Lung (tissue), 12 donors: Measurements from ENCODE around the gene NDUFB11. TPM values are rescaled to one million over a fixed set of nuclear protein-coding genes. Genes with fewer than 3 reads are reported as not detected.
"Not testable (repeated sequence)": the region's sequence is repeated elsewhere in the genome, so short reads cannot be mapped to it uniquely, and the experiment has no call there.

Source experiments
- ATAC-seq: fragments of 200-7000 bp; cut with Tn5 transposase; one replicate; pipeline ENCODE4 v1.9.1; 2020; ENCODE audit warnings: moderate number of reproducible peaks; ENCODE audit not compliant: insufficient read depth, low FRiP score
- DNase-seq, 3 donors: peaks; one replicate each; pipeline ENCODE4 v3.0.0-alpha.2; 2013 to 2017
- H3K27ac ChIP-seq, 2 donors: one replicate each; pipeline ENCODE4 v1.5.1; 2013; ENCODE audit warnings: mild to moderate bottlenecking in 2 of 2, moderate library complexity in 2 of 2, control low read depth in 1 of 2, inconsistent platforms in 1 of 2, low read depth in 1 of 2, low read length in 1 of 2
- H3K27me3 ChIP-seq, 3 donors: one replicate each; pipeline ENCODE4 v1.5.1; 2013; ENCODE audit warnings: low read length in 2 of 3; ENCODE audit not compliant: control insufficient read depth in 3 of 3, insufficient read depth in 3 of 3
- H3K36me3 ChIP-seq, 4 donors: one replicate each; pipeline ENCODE4 v1.5.1; 2013; ENCODE audit warnings: low read length in 4 of 4, mild to moderate bottlenecking in 1 of 4, moderate library complexity in 1 of 4; ENCODE audit not compliant: control insufficient read depth in 4 of 4, insufficient read depth in 4 of 4
- H3K4me1 ChIP-seq, 5 donors: one replicate each; pipeline ENCODE4 v1.5.1; 2013; ENCODE audit warnings: low read length in 5 of 5, mild to moderate bottlenecking in 2 of 5, moderate library complexity in 1 of 5; ENCODE audit not compliant: control insufficient read depth in 5 of 5, insufficient read depth in 5 of 5
- H3K4me3 ChIP-seq: one replicate; pipeline ENCODE4 v1.5.1; 2013; ENCODE audit warnings: mild to moderate bottlenecking, control low read depth, moderate library complexity
- H3K9ac ChIP-seq, 2 donors: one replicate each; pipeline ENCODE4 v1.5.1; 2013; ENCODE audit warnings: low read length in 2 of 2, control low read depth in 1 of 2; ENCODE audit not compliant: insufficient read depth in 1 of 2
- H3K9me3 ChIP-seq, 4 donors: one replicate each; pipeline ENCODE4 v1.5.1; 2013; ENCODE audit warnings: low read length in 3 of 4, mild to moderate bottlenecking in 1 of 4, moderate library complexity in 1 of 4; ENCODE audit not compliant: control insufficient read depth in 4 of 4, insufficient read depth in 3 of 4
- CTCF ChIP-seq: IDR thresholded peaks from 2 replicates; pipeline ENCODE4 v1.5.1; 2012; ENCODE audit warnings: mild to moderate bottlenecking; ENCODE audit errors: control extremely low read depth, extremely low read depth
- WGBS, 2 donors: extraction: QIAGEN DNeasy Blood & Tissue Kit; methylation state at CpG; one replicate each; pipeline ENCODE4 v1.1.7; 2013; 5-methylcytosine and 5-hydroxymethylcytosine counted together
- polyA plus RNA-seq, 2 donors: library from polyadenylated mRNA; stranded (reverse); fragments of 200-250 nt; gene quantifications; one replicate each; pipeline ENCODE4 v1.2.1, GENCODE V29; 2013
- total RNA-seq, 2 donors: library from RNA; depleted of rRNA in 1 of 2; stranded (reverse); fragments of >200 nt in 1 of 2; gene quantifications; one replicate each; pipeline ENCODE4 v1.2.1, GENCODE V29; 2014 to 2021
- donor health status: control.
- donor health status: control.
- donor health status: Bipolar disorder and iron deficiency.
- donor health status: healthy.
- donor health status: DM: yes; HTN: yes; CAD: no.

The NDUFB11 gene
- total and polyA plus RNA-seq, 4 donors = 69.7 to 96.0 (median 76.0) TPM

GRCh38 chrX:47112316-47112954, 32.1 kb downstream of the NDUFB11 start:
- 65 to 72% methylated on average over 8 to 9 of the region's 9 CpGs for WGBS, 2 donors
- no peak for ATAC-seq
- no peaks in the 10 kb centered on the region for H3K4me1 ChIP-seq
- H3K4me3 ChIP-seq = no peak overlapping the region
- H3K27me3 ChIP-seq = no peaks in the 10 kb centered on the region
- no peaks in the 10 kb centered on the region for H3K9me3 ChIP-seq
- H3K9ac ChIP-seq = no peak overlapping the region
- no peaks in the 10 kb centered on the region for H3K36me3 ChIP-seq
- no peak for DNase-seq
- no peak for TF ChIP-seq CTCF
- no peak overlapping the region for H3K27ac ChIP-seq

- H3K36me3 ChIP-seq, H3K9me3 ChIP-seq, H3K9ac ChIP-seq, H3K27ac ChIP-seq, H3K4me1 ChIP-seq, DNase-seq, H3K4me3 ChIP-seq, H3K27me3 ChIP-seq, ATAC-seq: not testable (repeated sequence)
- WGBS, 2 donors = 95 to 97% methylated on average over 14 to 40 of the region's 40 CpGs
Measured at GRCh38 chrX:47110936-47111615, 33.4 kb downstream of the NDUFB11 start.

- no peak overlapping the region for H3K27ac ChIP-seq
- peaks cover 0 to 5% (median 0%) of the 10 kb centered on the region in 4 donors for H3K9me3 ChIP-seq
- no peak overlapping the region for H3K4me3 ChIP-seq
- no peak for ATAC-seq
- 78 to 95% methylated on average over 4 of the region's 4 CpGs for WGBS, 2 donors
- no peaks in the 10 kb centered on the region for H3K4me1 ChIP-seq
- no peak for DNase-seq
- peaks cover 0 to 6% (median 5%) of the 10 kb centered on the region in 3 donors for H3K27me3 ChIP-seq
- no peak for TF ChIP-seq CTCF
- no peak overlapping the region for H3K9ac ChIP-seq
- H3K36me3 ChIP-seq = no peaks in the 10 kb centered on the region
Measured at GRCh38 chrX:47101206-47101605, 43.3 kb downstream of the NDUFB11 start.

- no peak overlapping the region for H3K27ac ChIP-seq
- no peak overlapping the region for H3K4me3 ChIP-seq
- peaks cover 0 to 2% (median 0%) of the 10 kb centered on the region in 4 donors for H3K36me3 ChIP-seq
- peaks cover 0 to 5% (median 1%) of the 10 kb centered on the region in 4 donors for H3K9me3 ChIP-seq
- no peak for DNase-seq
- no peak overlapping the region for H3K9ac ChIP-seq
- 86 to 87% methylated on average over 2 of the region's 2 CpGs for WGBS, 2 donors
- ATAC-seq = no peak
- H3K27me3 ChIP-seq = peaks cover 0 to 11% (median 8%) of the 10 kb centered on the region in 3 donors
- H3K4me1 ChIP-seq = no peaks in the 10 kb centered on the region
- TF ChIP-seq CTCF = no peak
Measured at GRCh38 chrX:47098338-47099094, 46.0 kb downstream of the NDUFB11 start.
